B cell (primary cell): ENCODE data around the gene APH1B. TPM values are rescaled to one million over a fixed set of nuclear protein-coding genes. Genes with fewer than 3 reads are reported as not detected.

Source experiments
- ATAC-seq: fragments of 200-7000 bp; cut with Tn5 transposase; one replicate; pipeline ENCODE4 v1.10.0; 2021; ENCODE audit warnings: low read depth, mild to moderate bottlenecking, moderate number of reproducible peaks, moderate library complexity
- CTCF ChIA-PET: fragments of 350-600 bp; sonication (Branson Sonifier 250); formaldehyde crosslinking; loops from one replicate; lab custom pipeline; 2021; ENCODE audit warnings: antibody characterized with exemption, inconsistent platforms; lab: Charles Lee
- POLR2A ChIA-PET: fragments of 350-600 bp; sonication (Branson Sonifier 250); formaldehyde crosslinking; loops from one replicate; lab custom pipeline; 2021; ENCODE audit warnings: antibody characterized with exemption; lab: Charles Lee
- DNase-seq: peaks from one replicate; pipeline ENCODE4 v3.0.0; 2013
- H2AFZ ChIP-seq: 2 replicates; pipeline ENCODE4 v1.6.1; 2012; ENCODE audit warnings: mild to moderate bottlenecking, low read depth, low read length; ENCODE audit not compliant: insufficient read depth, poor library complexity, severe bottlenecking
- H3K27ac ChIP-seq, 2 donors: 1 replicate in 1 of 2; 2 replicates in 1 of 2; pipeline ENCODE4 v1.5.1; 2012 to 2013; ENCODE audit warnings: low read length in 2 of 2, mild to moderate bottlenecking in 2 of 2, moderate library complexity in 1 of 2
- H3K27me3 ChIP-seq, 4 experiments: fragments of 200-600 bp in 1 of 4; sonication (generic) in 1 of 4; replicated peaks in 1 of 4; 1 replicate in 2 of 4; 2 replicates in 2 of 4; pipeline versions ENCODE4 v1.6.1 to v1.7.0; 2013 to 2016; ENCODE audit warnings: low read length in 3 of 4, mild to moderate bottlenecking in 2 of 4, mixed read lengths in 1 of 4, moderate library complexity in 1 of 4; ENCODE audit not compliant: insufficient read depth in 4 of 4, control insufficient read depth in 3 of 4; ENCODE audit errors: control extremely low read depth in 1 of 4
- H3K36me3 ChIP-seq, 2 experiments: replicated peaks in 1 of 2; 1 replicate in 1 of 2; 2 replicates in 1 of 2; pipeline versions ENCODE4 v1.6.1 to v1.7.1; 2013; ENCODE audit warnings: low read length in 1 of 2; ENCODE audit not compliant: insufficient read depth in 2 of 2, control insufficient read depth in 1 of 2; ENCODE audit errors: control extremely low read depth in 1 of 2, extremely low read depth in 1 of 2
- H3K4me1 ChIP-seq, 2 donors: fragments of 200-600 bp in 1 of 2; sonication (generic) in 1 of 2; 1 replicate in 1 of 2; 2 replicates in 1 of 2; pipeline versions ENCODE4 v1.5.1 to v1.6.1; 2013 to 2017; ENCODE audit warnings: low read length in 2 of 2; ENCODE audit not compliant: control insufficient read depth in 2 of 2, insufficient read depth in 2 of 2
- H3K4me2 ChIP-seq: replicated peaks from 2 replicates; pipeline ENCODE3; 2012; ENCODE audit warnings: mild to moderate bottlenecking, low read depth, low read length; ENCODE audit not compliant: poor library complexity, severe bottlenecking
- H3K4me3 ChIP-seq, 5 experiments: fragments of 200-600 bp in 1 of 5; sonication (generic) in 1 of 5; 1 replicate in 3 of 5; 2 replicates in 2 of 5; pipeline versions ENCODE4 v1.5.1 to v1.7.0; 2011 to 2016; ENCODE audit warnings: low read length in 4 of 5, mild to moderate bottlenecking in 4 of 5, low read depth in 2 of 5, control low read depth in 1 of 5, moderate library complexity in 1 of 5; ENCODE audit not compliant: insufficient read depth in 1 of 5; ENCODE audit errors: control extremely low read depth in 1 of 5, extremely low read depth in 1 of 5
- H3K79me2 ChIP-seq: fragments of 200-600 bp; sonication (generic); one replicate; pipeline ENCODE4 v1.6.0; 2016; ENCODE audit warnings: low read length; ENCODE audit not compliant: control insufficient read depth, insufficient read depth
- H3K9ac ChIP-seq: fragments of 200-600 bp; sonication (generic); 2 replicates; pipeline ENCODE4 v1.6.1; 2017; ENCODE audit warnings: mild to moderate bottlenecking, low read length, moderate library complexity
- H3K9me3 ChIP-seq, 3 donors: one replicate each; pipeline versions ENCODE4 v1.6.1 to v1.7.1; 2013; ENCODE audit warnings: low read length in 2 of 3; ENCODE audit not compliant: control insufficient read depth in 2 of 3, insufficient read depth in 1 of 3; ENCODE audit errors: control extremely low read depth in 1 of 3
- H4K20me1 ChIP-seq: 2 replicates; pipeline ENCODE4 v1.6.0; 2012; ENCODE audit warnings: mild to moderate bottlenecking, low read length; ENCODE audit not compliant: insufficient read depth, control insufficient read depth, poor library complexity, severe bottlenecking
- H3K27ac Mint-ChIP-seq: one replicate; pipeline ENCODE4 v1.8.0; 2021; ENCODE audit warnings: mixed read lengths
- H3K27me3 Mint-ChIP-seq: one replicate; pipeline ENCODE4 v1.8.0; 2021; ENCODE audit warnings: mixed read lengths
- H3K4me1 Mint-ChIP-seq: one replicate; pipeline ENCODE4 v1.8.0; 2021; ENCODE audit warnings: mixed read lengths
- H3K4me3 Mint-ChIP-seq: one replicate; pipeline ENCODE4 v1.8.0; 2021; ENCODE audit warnings: mixed read lengths
- H3K9me3 Mint-ChIP-seq: one replicate; pipeline ENCODE4 v1.8.0; 2022; ENCODE audit warnings: mixed read lengths; ENCODE audit not compliant: insufficient read depth
- EZH2 ChIP-seq: IDR thresholded peaks from 2 replicates; pipeline ENCODE4 v1.6.1; 2012; ENCODE audit warnings: borderline replicate concordance, low read depth, mild to moderate bottlenecking, moderate library complexity, low read length; ENCODE audit not compliant: insufficient read depth, poor library complexity, severe bottlenecking
- WGBS: methylation state at CpG from one replicate; pipeline ENCODE4 v1.1.5; 2013; ENCODE audit warnings: missing lambda C conversion rate; ENCODE audit not compliant: insufficient coverage; 5-methylcytosine and 5-hydroxymethylcytosine counted together
- intact Hi-C: fragments of 100-400 bp; cut with micrococcal nuclease; formaldehyde crosslinking; loops from one replicate; pipeline ENCODE4 v1.10.0; 2022
- polyA plus RNA-seq: library from polyadenylated mRNA; depleted of rRNA; stranded (reverse); fragments of >200 nt; gene quantifications from 2 replicates; pipeline ENCODE4 v1.2.3, GENCODE V29; 2012
- total RNA-seq, 2 donors: library from RNA; stranded (reverse); fragments of 120-200 nt in 1 of 2; gene quantifications; 1 replicate in 1 of 2; 2 replicates in 1 of 2; pipeline versions ENCODE4 v1.2.3 to v1.2.4, GENCODE V29; 2013 to 2022
- TF ChIP-seq, protein P1 (sequence below): fragments of 200-600 bp; IDR thresholded peaks from one replicate; pipeline ENCODE4 v1.8.0; 2022; ENCODE audit warnings: antibody characterized with exemption, mild to moderate bottlenecking

The APH1B gene
- total and polyA plus RNA-seq, 2 donors (not counting 1 experiment from before 2014, with no cell fraction given), result 7.6 to 45.2 TPM

- H3K9ac ChIP-seq, result no peak overlapping the region
- no CpG with 5 or more reads among the region's 2 CpGs for WGBS
- H3K4me1 Mint-ChIP-seq, result no peaks in the 10 kb centered on the region
- H3K4me1 ChIP-seq, result no peaks in the 10 kb centered on the region
- H3K79me2 ChIP-seq, result peaks cover 45% of the 10 kb centered on the region
- no peak overlapping the region for H3K4me3 Mint-ChIP-seq
- H3K9me3 ChIP-seq, result no peaks in the 10 kb centered on the region
- H4K20me1 ChIP-seq, result peaks cover 36% of the 10 kb centered on the region
- no peaks in the 10 kb centered on the region for H3K9me3 Mint-ChIP-seq
- no peak overlapping the region for H3K4me2 ChIP-seq
- TF ChIP-seq EZH2, result no peak
- TF ChIP-seq, protein P1, sequence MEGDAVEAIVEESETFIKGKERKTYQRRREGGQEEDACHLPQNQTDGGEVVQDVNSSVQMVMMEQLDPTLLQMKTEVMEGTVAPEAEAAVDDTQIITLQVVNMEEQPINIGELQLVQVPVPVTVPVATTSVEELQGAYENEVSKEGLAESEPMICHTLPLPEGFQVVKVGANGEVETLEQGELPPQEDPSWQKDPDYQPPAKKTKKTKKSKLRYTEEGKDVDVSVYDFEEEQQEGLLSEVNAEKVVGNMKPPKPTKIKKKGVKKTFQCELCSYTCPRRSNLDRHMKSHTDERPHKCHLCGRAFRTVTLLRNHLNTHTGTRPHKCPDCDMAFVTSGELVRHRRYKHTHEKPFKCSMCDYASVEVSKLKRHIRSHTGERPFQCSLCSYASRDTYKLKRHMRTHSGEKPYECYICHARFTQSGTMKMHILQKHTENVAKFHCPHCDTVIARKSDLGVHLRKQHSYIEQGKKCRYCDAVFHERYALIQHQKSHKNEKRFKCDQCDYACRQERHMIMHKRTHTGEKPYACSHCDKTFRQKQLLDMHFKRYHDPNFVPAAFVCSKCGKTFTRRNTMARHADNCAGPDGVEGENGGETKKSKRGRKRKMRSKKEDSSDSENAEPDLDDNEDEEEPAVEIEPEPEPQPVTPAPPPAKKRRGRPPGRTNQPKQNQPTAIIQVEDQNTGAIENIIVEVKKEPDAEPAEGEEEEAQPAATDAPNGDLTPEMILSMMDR, result no peak
- intact Hi-C loops, result no loop called here
- H3K4me3 ChIP-seq, result no peak overlapping the region
- no peak overlapping the region for H3K27ac ChIP-seq
- ChIA-PET POLR2A (no interaction called here), CTCF (no interaction called here)
- peaks cover 1 to 61% of the 10 kb centered on the region in 2 experiments for H3K36me3 ChIP-seq
- no peak for ATAC-seq
- no peaks in the 10 kb centered on the region for H3K27me3 Mint-ChIP-seq
- DNase-seq, result no peak
- no peak overlapping the region for H2AFZ ChIP-seq
- no peak overlapping the region for H3K27ac Mint-ChIP-seq
- no peaks in the 10 kb centered on the region for H3K27me3 ChIP-seq
Measured at GRCh38 chr15:63251701-63252100, 25.7 kb upstream of the APH1B start.

DNA sequence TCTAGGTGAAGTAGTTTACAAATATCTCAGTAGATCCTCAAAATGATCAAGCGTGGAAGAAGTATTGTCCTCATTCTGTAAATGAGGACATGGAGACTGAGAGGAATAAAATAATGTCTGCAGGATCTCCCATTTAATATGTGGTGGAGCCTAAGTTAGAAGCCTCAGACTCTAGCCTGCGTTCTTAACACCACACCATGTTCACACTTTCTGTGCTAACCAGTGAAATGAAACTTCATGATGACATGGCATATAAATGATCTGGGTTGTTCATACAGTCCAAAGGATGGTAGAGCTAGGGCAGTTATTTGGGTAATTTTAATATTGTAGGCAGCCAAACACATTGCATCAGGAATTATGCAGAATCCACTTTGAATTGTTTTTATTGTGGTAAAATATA lies 25.1 kb upstream of the APH1B start:
- no peak for TF ChIP-seq EZH2
- TF ChIP-seq, protein P1, result no peak
- Histone ChIP-seq H3K27me3 (no peaks in the 10 kb centered on the region), H3K4me1 (no peaks in the 10 kb centered on the region), H3K4me3 (no peak overlapping the region), H3K9me3 (no peaks in the 10 kb centered on the region), H3K27ac (no peak overlapping the region), H3K4me2 (no peak overlapping the region), H3K9ac (no peak overlapping the region), H3K79me2 (peaks cover 39% of the 10 kb centered on the region), H3K36me3 (peaks cover 3 to 60% of the 10 kb centered on the region in 2 experiments), H4K20me1 (peaks cover 30% of the 10 kb centered on the region), H2AFZ (no peak overlapping the region)
- no peak overlapping the region for H3K27ac Mint-ChIP-seq
- ChIA-PET CTCF (interaction anchor here (0.7 kb wide), 1 partner anchor 103 kb away, joined by 3 read pairs; no protein-coding TSS in a partner anchor), POLR2A (interaction anchor here (0.7 kb wide), 1 partner anchor 10 kb away, joined by 4 read pairs; no protein-coding TSS in a partner anchor)
- ATAC-seq (no peak), DNase-seq (no peak)
- no peaks in the 10 kb centered on the region for H3K27me3 Mint-ChIP-seq
- no peaks in the 10 kb centered on the region for H3K9me3 Mint-ChIP-seq
- intact Hi-C loops, result no loop called here
- WGBS, result 100% methylated on average over 1 of the region's 2 CpGs
- H3K4me3 Mint-ChIP-seq, result no peak overlapping the region
- H3K4me1 Mint-ChIP-seq, result no peaks in the 10 kb centered on the region
